GM19193 (cell line): ENCODE measurements around the gene HAGH.

ENCODE experiments used
- POLR2A ChIP-seq: IDR thresholded peaks from 4 replicates; pipeline ENCODE4 v1.6.1; 2011; ENCODE audit not compliant: insufficient read depth, insufficient read length; ENCODE audit errors: extremely low read depth

Gene HAGH

GRCh38 chr16:1777375-1778199, 49.0 kb downstream of the HAGH start:
- no peak for TF ChIP-seq POLR2A

- no peak for TF ChIP-seq POLR2A
Measured at GRCh38 chr16:1776991-1777374, 49.6 kb downstream of the HAGH start.

- no peak for TF ChIP-seq POLR2A
Measured at GRCh38 chr16:1776672-1776955, 50.0 kb downstream of the HAGH start.

GRCh38 chr16:1775846-1776671, 50.6 kb downstream of the HAGH start:
- no peak for TF ChIP-seq POLR2A

GRCh38 chr16:1775006-1775845, 51.4 kb downstream of the HAGH start:
- TF ChIP-seq POLR2A: no peak

- TF ChIP-seq POLR2A: no peak
Measured at GRCh38 chr16:1774448-1774780, 52.2 kb downstream of the HAGH start.

- TF ChIP-seq POLR2A: no peak
Measured at GRCh38 chr16:1773703-1774447, 52.8 kb downstream of the HAGH start.

- TF ChIP-seq POLR2A: peak; percentile 89
Measured at GRCh38 chr16:1772908-1773702, 53.5 kb downstream of the HAGH start, which contains the start of gene MRPS34. Gene MRPS34, minus strand, starts transcription at chr16:1773134. Its CDS starts 15 bp downstream, at chr16:1773119.

- TF ChIP-seq POLR2A: no peak
Measured at GRCh38 chr16:1772362-1772907, 54.2 kb downstream of the HAGH start, which contains the start of gene EME2. Gene EME2, plus strand, starts transcription at chr16:1772810. Its CDS starts 418 bp downstream, at chr16:1773228.

- no peak for TF ChIP-seq POLR2A
Measured at GRCh38 chr16:1771864-1772361, 54.7 kb downstream of the HAGH start.

GRCh38 chr16:1771188-1771863, 55.3 kb downstream of the HAGH start, which contains the start of gene NME3:
Gene NME3, minus strand, starts transcription at chr16:1771543. Its CDS starts 9 bp downstream, at chr16:1771534.
- TF ChIP-seq POLR2A: peak; percentile 42

GRCh38 chr16:1770328-1771187, 56.1 kb downstream of the HAGH start:
- TF ChIP-seq POLR2A: peak; percentile 45
